ENCODE results near the gene CD2BP2. TPM values are rescaled to one million over a fixed set of nuclear protein-coding genes. Genes with fewer than 3 reads are reported as not detected.

CD2BP2 gene
- total and polyA plus RNA-seq, 9 of the 15 experiments (the other 6 are each of a cell fraction or from before 2014, with no cell fraction given) = 3.9 to 51.1 (median 32.8) TPM

GRCh38 chr16:30369091-30369937 lies 14.2 kb upstream of the CD2BP2 start:
- no peaks in the 10 kb centered on the region for H3K27me3 ChIP-seq (ENCODE audit: control insufficient read depth in 2 of 2, insufficient read depth in 2 of 2, low read length in 2 of 2)
- H4K20me1 ChIP-seq (replicated peaks; ENCODE audit: control insufficient read depth, insufficient read depth, low read length) = peaks cover 23% of the 10 kb centered on the region
- in situ Hi-C loops (cut with MboI) (loop anchor here (25.0 kb wide), 1 partner anchor 907 kb away; the partner anchor contains the start of genes BOLA2, SLX1B and SULT1A4), intact Hi-C loops (cut with micrococcal nuclease) (no loop called here)
- peaks cover 31% of the 10 kb centered on the region for H3K36me3 ChIP-seq (ENCODE audit: control insufficient read depth, insufficient read depth, low read length)
- peaks cover 55% of the 10 kb centered on the region for H3K79me2 ChIP-seq (ENCODE audit: control insufficient read depth, insufficient read depth, low read length)
- DNase-seq (ENCODE audit: extremely low read depth in 1 of 4, low spot score in 3 of 4) (peak in 1 of 4 experiments; percentile 8), FAIRE-seq (peak; percentile 23), ATAC-seq (no peak)
- peak overlapping the region; percentile 72 for H3K27ac ChIP-seq (ENCODE audit: extremely low read depth, low read depth, low read length)
- H3K9me3 ChIP-seq (replicated peaks; ENCODE audit: control insufficient read depth, insufficient read depth, low read depth, low read length) = no peaks in the 10 kb centered on the region
- no TSS peak for BruUV-seq (replicated peaks)
- POLR2A ChIA-PET = interaction anchor here (0.6 to 6.3 kb wide), 6 partner anchors 11 to 129 kb away, joined by 3 to 77 read pairs (median 4); partner anchors contain the start of gene CD2BP2
- H3K4me3 ChIP-seq = peak overlapping the region; percentile 74
- H3K9ac ChIP-seq (ENCODE audit: insufficient read depth in 1 of 2, low read depth in 2 of 2, low read length in 2 of 2) = peak overlapping the region; percentile 70 to 98
- no peak overlapping the region for H2AFZ ChIP-seq (ENCODE audit: low read depth, low read length)
- peaks cover 6% of the 10 kb centered on the region for H3K9me1 ChIP-seq (ENCODE audit: control insufficient read depth, insufficient read depth, low read length)
- CTCF ChIA-PET (ENCODE audit: low intra/inter-chr PET ratio) = interaction anchor here (0.6 kb wide), 1 partner anchor 186 kb away, joined by 4 read pairs; the partner anchor contains the start of gene CORO1A
- 2% methylated on average over 45 of the region's 45 CpGs for WGBS (ENCODE audit: insufficient coverage, low coverage, missing lambda C conversion rate)
- peaks cover 25 to 44% of the 10 kb centered on the region in 2 experiments; a peak in 4 of 5 replicates for H3K4me1 ChIP-seq (replicated peaks in 1 of 2; ENCODE audit: control insufficient read depth in 2 of 2, insufficient read depth in 2 of 2, low read length in 2 of 2)
- H3K4me2 ChIP-seq (ENCODE audit: insufficient read depth, low read length) = peak overlapping the region; percentile 90
- TF ChIP-seq NUFIP1 (IDR thresholded peaks at IDR 0.05; ENCODE audit: partially characterized antibody) = no peak
- no peak for TF ChIP-seq NCOA4 (IDR thresholded peaks at IDR 0.05; ENCODE audit: partially characterized antibody)
- TF ChIP-seq KLF13 (tag; IDR thresholded peaks at IDR 0.05; ENCODE audit: borderline replicate concordance, low read depth) = no peak
- TF ChIP-seq MAFG (tag; conservative IDR thresholded peaks at IDR 0.05) = no peak
- no peak for TF ChIP-seq ZNF445 (CRISPR knock-in tag; IDR thresholded peaks at IDR 0.05; ENCODE audit: low read depth)
- TF ChIP-seq HDAC6 (IDR thresholded peaks at IDR 0.05; ENCODE audit: low read depth, low read length) = no peak
- 0 out of 2 replicates have a peak, but pooled peaks have one; percentile 11 for TF ChIP-seq HDGF (IDR thresholded peaks at IDR 0.05)
- TF ChIP-seq RNF2 (IDR thresholded peaks at IDR 0.05) = no peak
- no peak for TF ChIP-seq ATF1 (CRISPR knock-in tag; IDR thresholded peaks at IDR 0.05)
- TF ChIP-seq ATF1 (tag; IDR thresholded peaks at IDR 0.05) = no peak
- no peak for TF ChIP-seq TAL1 (IDR thresholded peaks at IDR 0.05)
- TF ChIP-seq STAT6 (CRISPR knock-in tag; IDR thresholded peaks at IDR 0.05) = no peak
- TF ChIP-seq KLF6 (CRISPR knock-in tag; IDR thresholded peaks at IDR 0.05; ENCODE audit: borderline replicate concordance) = no peak
- TF ChIP-seq JUN (IDR thresholded peaks at IDR 0.05; ENCODE audit: borderline replicate concordance, low read depth, low read length) = no peak
- 0 out of 2 replicates have a peak, but pooled peaks have one; percentile 11 for TF ChIP-seq JUN (CRISPR knock-in tag; IDR thresholded peaks at IDR 0.05; ENCODE audit: borderline replicate concordance)
- TF ChIP-seq SIN3A (IDR thresholded peaks at IDR 0.05; ENCODE audit: borderline replicate concordance in 2 of 2, control insufficient read depth in 1 of 2, low read depth in 2 of 2, low read length in 2 of 2) = 0 out of 4 replicates have a peak, but pooled peaks of 1 of the 2 experiments have one; percentile 22
- TF ChIP-seq ZNF551 (CRISPR knock-in tag; IDR thresholded peaks at IDR 0.05) = no peak
- peak; percentile 68 for TF ChIP-seq CHD1 (IDR thresholded peaks at IDR 0.05; ENCODE audit: low read length)
- TF ChIP-seq HDAC2 (IDR thresholded peaks at IDR 0.05) = no peak
- TF ChIP-seq ID3 (CRISPR knock-in tag; IDR thresholded peaks at IDR 0.05) = no peak
- no peak for TF ChIP-seq ID3 (tag; IDR thresholded peaks at IDR 0.05)
